H9 (cell line): ENCODE measurements around the gene DEDD2. TPM values are rescaled to one million over a fixed set of nuclear protein-coding genes. Genes with fewer than 3 reads are reported as not detected.
A peak's percentile ranks its signal among the peaks of the same experiment; 100 is the strongest.

ENCODE experiments used
- DNase-seq: peaks from one replicate; pipeline ENCODE4 v3.0.0-alpha.2; 2017
- H2AFZ ChIP-seq: one replicate; pipeline ENCODE4 v1.6.1; 2013; ENCODE audit warnings: mild to moderate bottlenecking, low read length, control low read depth, moderate library complexity
- H2AK5ac ChIP-seq: 2 replicates; pipeline ENCODE4 v1.6.1; 2013; ENCODE audit warnings: low read length, control low read depth, mixed read lengths; ENCODE audit not compliant: insufficient read length
- H2BK120ac ChIP-seq: one replicate; pipeline ENCODE4 v1.6.1; 2013; ENCODE audit warnings: low read depth, mild to moderate bottlenecking, low read length, control low read depth, inconsistent platforms; ENCODE audit not compliant: poor library complexity, severe bottlenecking
- H2BK12ac ChIP-seq: 2 replicates; pipeline ENCODE4 v1.6.1; 2013; ENCODE audit warnings: low read length, control low read depth, mixed read lengths, low read depth; ENCODE audit not compliant: insufficient read length
- H2BK15ac ChIP-seq: 2 replicates; pipeline ENCODE4 v1.6.1; 2013; ENCODE audit warnings: low read depth, low read length, control low read depth
- H2BK20ac ChIP-seq: one replicate; pipeline ENCODE4 v1.6.1; 2013; ENCODE audit warnings: low read depth, mild to moderate bottlenecking, low read length, control low read depth, inconsistent platforms; ENCODE audit not compliant: poor library complexity, severe bottlenecking
- H2BK5ac ChIP-seq: 2 replicates; pipeline ENCODE4 v1.6.1; 2013; ENCODE audit warnings: low read length, control low read depth, mixed read lengths; ENCODE audit not compliant: insufficient read length
- H3K14ac ChIP-seq: 2 replicates; pipeline ENCODE4 v1.6.1; 2013; ENCODE audit warnings: low read length, control low read depth; ENCODE audit not compliant: insufficient read depth
- H3K18ac ChIP-seq: 2 replicates; pipeline ENCODE4 v1.6.1; 2013; ENCODE audit warnings: low read depth, mild to moderate bottlenecking, mixed read lengths, low read length, control low read depth; ENCODE audit not compliant: insufficient read length
- H3K23ac ChIP-seq: 2 replicates; pipeline ENCODE4 v1.6.1; 2013; ENCODE audit warnings: low read length, control low read depth, mixed read lengths, low read depth; ENCODE audit not compliant: insufficient read length
- H3K23me2 ChIP-seq: 2 replicates; pipeline ENCODE4 v1.6.1; 2013; ENCODE audit warnings: low read depth, mild to moderate bottlenecking, mixed read lengths, low read length, control low read depth; ENCODE audit not compliant: insufficient read length, poor library complexity, severe bottlenecking
- H3K27ac ChIP-seq: 2 replicates; pipeline ENCODE4 v1.5.1; 2013; ENCODE audit warnings: low read length, control low read depth, mixed read lengths, low read depth; ENCODE audit not compliant: insufficient read length
- H3K27me3 ChIP-seq: 2 replicates; pipeline ENCODE4 v1.6.1; 2013; ENCODE audit warnings: low read length, control low read depth, inconsistent platforms; ENCODE audit not compliant: insufficient read depth
- H3K4ac ChIP-seq: 2 replicates; pipeline ENCODE4 v1.6.1; 2013; ENCODE audit warnings: low read depth, mild to moderate bottlenecking, control low read depth, inconsistent platforms, low read length, moderate library complexity
- H3K4me1 ChIP-seq: 2 replicates; pipeline ENCODE4 v1.6.1; 2013; ENCODE audit warnings: low read length, control low read depth, inconsistent platforms; ENCODE audit not compliant: insufficient read depth
- H3K4me2 ChIP-seq: 2 replicates; pipeline ENCODE4 v1.6.1; 2013; ENCODE audit warnings: low read length, control low read depth, mixed read lengths; ENCODE audit not compliant: insufficient read length, insufficient read depth
- H3K56ac ChIP-seq: 2 replicates; pipeline ENCODE4 v1.6.1; 2013; ENCODE audit warnings: low read depth, mild to moderate bottlenecking, mixed read lengths, low read length, control low read depth; ENCODE audit not compliant: insufficient read length
- H3K79me1 ChIP-seq: 2 replicates; pipeline ENCODE4 v1.6.1; 2013; ENCODE audit warnings: low read depth, mild to moderate bottlenecking, moderate library complexity, low read length, control low read depth, inconsistent platforms; ENCODE audit not compliant: insufficient read depth, poor library complexity, severe bottlenecking
- H3K79me2 ChIP-seq: 2 replicates; pipeline ENCODE4 v1.6.1; 2013; ENCODE audit warnings: low read length, control low read depth, inconsistent platforms; ENCODE audit not compliant: insufficient read depth
- H3K9ac ChIP-seq: 2 replicates; pipeline ENCODE4 v1.6.1; 2013; ENCODE audit warnings: low read length, control low read depth, mixed read lengths; ENCODE audit not compliant: insufficient read length; ENCODE audit errors: extremely low read depth
- H3K9me3 ChIP-seq: one replicate; pipeline ENCODE4 v1.6.1; 2013; ENCODE audit warnings: low read depth, low read length, inconsistent platforms; ENCODE audit not compliant: control insufficient read depth
- H3T11ph ChIP-seq: one replicate; pipeline ENCODE4 v1.6.1; 2013; ENCODE audit warnings: mild to moderate bottlenecking, low read length, control low read depth, inconsistent platforms
- H4K20me1 ChIP-seq: one replicate; pipeline ENCODE4 v1.6.1; 2013; ENCODE audit not compliant: control insufficient read depth, insufficient read length, insufficient read depth
- H4K5ac ChIP-seq: 2 replicates; pipeline ENCODE4 v1.6.1; 2013; ENCODE audit warnings: low read depth, mild to moderate bottlenecking, mixed read lengths, low read length, control low read depth; ENCODE audit not compliant: insufficient read length
- H4K8ac ChIP-seq: replicated peaks from 2 replicates; pipeline ENCODE4 v1.6.1; 2013; ENCODE audit warnings: low read length, control low read depth, mixed read lengths, low read depth; ENCODE audit not compliant: insufficient read length
- H4K91ac ChIP-seq: 2 replicates; pipeline ENCODE4 v1.6.1; 2013; ENCODE audit warnings: low read depth, mild to moderate bottlenecking, moderate library complexity, mixed read lengths, low read length, control low read depth; ENCODE audit not compliant: insufficient read length
- H3K27ac Mint-ChIP-seq, 3 experiments: 2 replicates in 2 of 3; 3 replicates in 1 of 3; pipeline ENCODE4 v1.8.0; 2020 to 2021; ENCODE audit warnings: mixed read lengths in 3 of 3, mild to moderate bottlenecking in 1 of 3, moderate library complexity in 1 of 3
- H3K27me3 Mint-ChIP-seq: 2 replicates; pipeline ENCODE4 v1.8.0; 2021; ENCODE audit warnings: low read depth, mild to moderate bottlenecking, moderate library complexity, mixed read lengths
- H3K36me3 Mint-ChIP-seq, 3 experiments: 2 replicates in 2 of 3; 3 replicates in 1 of 3; pipeline ENCODE4 v1.8.0; 2020 to 2021; ENCODE audit warnings: low read depth in 3 of 3, mixed read lengths in 3 of 3; ENCODE audit not compliant: insufficient read depth in 1 of 3
- H3K4me1 Mint-ChIP-seq, 2 experiments: 2 replicates each; pipeline ENCODE4 v1.8.0; 2020; ENCODE audit warnings: mixed read lengths in 2 of 2
- H3K4me3 Mint-ChIP-seq, 2 experiments: 2 replicates in 1 of 2; 3 replicates in 1 of 2; pipeline ENCODE4 v1.8.0; 2020 to 2021; ENCODE audit warnings: mild to moderate bottlenecking in 2 of 2, mixed read lengths in 2 of 2, moderate library complexity in 1 of 2
- H3K9me3 Mint-ChIP-seq, 2 experiments: 2 replicates in 1 of 2; 3 replicates in 1 of 2; pipeline ENCODE4 v1.8.0; 2020; ENCODE audit warnings: mild to moderate bottlenecking in 2 of 2, mixed read lengths in 2 of 2, moderate library complexity in 1 of 2
- CTCF ChIP-seq: fragments of 200-600 bp; sonication (generic); conservative IDR thresholded peaks from 3 replicates; pipeline ENCODE4 v1.8.0; 2021; ENCODE audit warnings: antibody characterized with exemption, mild to moderate bottlenecking
- WGBS: extraction: QIAGEN DNeasy Blood & Tissue Kit; methylation state at CpG from one replicate; pipeline ENCODE4 v1.1.7; 2013; ENCODE audit warnings: missing lambda C conversion rate, low lambda C conversion rate, mixed read lengths; ENCODE audit not compliant: insufficient read length; ENCODE audit errors: extremely low coverage; 5-methylcytosine and 5-hydroxymethylcytosine counted together
- total RNA-seq: library from RNA; stranded (reverse); gene quantifications from 2 replicates; pipeline ENCODE4 v1.2.1, GENCODE V29; 2021

The DEDD2 gene
- total RNA-seq, 1 experiment from 2014 or later = 32.3 TPM

GRCh38 chr19:42207767-42208271 lies 9.7 kb downstream of the DEDD2 start:
- Histone ChIP-seq H3K9ac (no peak overlapping the region), H2BK15ac (no peak overlapping the region), H4K5ac (no peak overlapping the region), H3K4me1 (no peaks in the 10 kb centered on the region), H4K20me1 (no peaks in the 10 kb centered on the region), H3K79me1 (peaks cover 2% of the 10 kb centered on the region), H2BK5ac (no peak overlapping the region), H3K27ac (no peak overlapping the region), H2BK120ac (no peak overlapping the region), H3K23ac (no peak overlapping the region), H3K18ac (no peak overlapping the region), H3K14ac (no peak overlapping the region), H3K4me2 (no peak overlapping the region), H3K56ac (no peak overlapping the region), H4K91ac (no peak overlapping the region), H2AFZ (no peak overlapping the region), H3K23me2 (peaks cover 2% of the 10 kb centered on the region), H2BK12ac (no peak overlapping the region), H4K8ac (no peak overlapping the region), H3K4ac (no peak overlapping the region), H2BK20ac (no peak overlapping the region), H3K79me2 (peaks cover 2% of the 10 kb centered on the region; the same call in 1 of the 2 replicates), H3T11ph (no peak overlapping the region), H3K27me3 (no peaks in the 10 kb centered on the region), H3K9me3 (no peaks in the 10 kb centered on the region), H2AK5ac (no peak overlapping the region)
- DNase-seq = no peak
- no peaks in the 10 kb centered on the region for H3K27me3 Mint-ChIP-seq
- WGBS = no CpG with 5 or more reads among the region's 6 CpGs
- peaks cover 24 to 33% of the 10 kb centered on the region in 2 experiments for H3K4me1 Mint-ChIP-seq
- peak overlapping the region in 1 of 3 experiments; percentile 66; a peak in 2 of 7 replicates for H3K27ac Mint-ChIP-seq
- TF ChIP-seq CTCF = no peak
- no peak overlapping the region; a peak in 1 of 5 replicates for H3K4me3 Mint-ChIP-seq
- H3K36me3 Mint-ChIP-seq = peaks cover 44 to 72% (median 66%) of the 10 kb centered on the region in 3 experiments
- H3K9me3 Mint-ChIP-seq = no peaks in the 10 kb centered on the region
